Measurements from ENCODE around the gene ARHGEF28. TPM values are rescaled to one million over a fixed set of nuclear protein-coding genes. Genes with fewer than 3 reads are reported as not detected.

Gene ARHGEF28
- total and polyA plus RNA-seq, 9 of the 15 experiments (the other 6 are each of a cell fraction or from before 2014, with no cell fraction given) = 0.27 TPM; not detected in 8

- TF ChIP-seq FOXO4 (CRISPR knock-in tag; IDR thresholded peaks at IDR 0.05) (no peak), XRCC4 (IDR thresholded peaks at IDR 0.05; ENCODE audit: extremely low read depth, insufficient read depth, insufficient read length) (no peak), KDM2B (CRISPR knock-in tag; IDR thresholded peaks at IDR 0.05) (no peak)
Measured at GRCh38 chr5:73946919-73947602, 321.1 kb downstream of the ARHGEF28 start (continued).

- POLR2A ChIA-PET = no interaction called here
- H3K4me2 ChIP-seq (ENCODE audit: insufficient read depth, low read length) = no peak overlapping the region
- no peaks in the 10 kb centered on the region for H3K36me3 ChIP-seq (ENCODE audit: control insufficient read depth, insufficient read depth, low read length)
- H3K79me2 ChIP-seq (ENCODE audit: control insufficient read depth, insufficient read depth, low read length) = no peaks in the 10 kb centered on the region
- no peaks in the 10 kb centered on the region for H3K9me3 ChIP-seq (replicated peaks; ENCODE audit: control insufficient read depth, insufficient read depth, low read depth, low read length)
- no peaks in the 10 kb centered on the region for H3K9me1 ChIP-seq (ENCODE audit: control insufficient read depth, insufficient read depth, low read length)
- DNase-seq (ENCODE audit: extremely low read depth in 1 of 4, low spot score in 3 of 4) (no peak), ATAC-seq (no peak), FAIRE-seq (no peak)
- intact Hi-C loops (cut with micrococcal nuclease) = loop anchor here (5.0 kb wide), 1 partner anchor 699 kb away; no protein-coding TSS in a partner anchor
- CTCF ChIA-PET (ENCODE audit: low intra/inter-chr PET ratio) = no interaction called here
- H3K27me3 ChIP-seq (ENCODE audit: control insufficient read depth in 2 of 2, insufficient read depth in 2 of 2, low read length in 2 of 2) = peaks cover 0 to 4% of the 10 kb centered on the region in 2 experiments; a peak in 2 of 5 replicates
- H4K20me1 ChIP-seq (replicated peaks; ENCODE audit: control insufficient read depth, insufficient read depth, low read length) = no peaks in the 10 kb centered on the region
- H3K4me1 ChIP-seq (replicated peaks in 1 of 2; ENCODE audit: control insufficient read depth in 2 of 2, insufficient read depth in 2 of 2, low read length in 2 of 2) = no peaks in the 10 kb centered on the region
- WGBS (ENCODE audit: insufficient coverage, low coverage, missing lambda C conversion rate) = 1% methylated on average over 9 of the region's 9 CpGs
- H3K27ac ChIP-seq (ENCODE audit: extremely low read depth, low read depth, low read length) = no peak overlapping the region
- BruUV-seq (replicated peaks) = no TSS peak
- in situ Hi-C loops (cut with MboI) = no loop called here
- no peak overlapping the region for H3K9ac ChIP-seq (ENCODE audit: insufficient read depth in 1 of 2, low read depth in 2 of 2, low read length in 2 of 2)
- no peak overlapping the region for H3K4me3 ChIP-seq
- no peak overlapping the region for H2AFZ ChIP-seq (ENCODE audit: low read depth, low read length)
- no peak for TF ChIP-seq ZBTB40 (IDR thresholded peaks at IDR 0.05)
- no peak for TF ChIP-seq ZBTB40 (CRISPR knock-in tag; IDR thresholded peaks at IDR 0.05)
Measured at GRCh38 chr5:73947906-73948640, 322.1 kb downstream of the ARHGEF28 start.
